HG03280 (cell line): ENCODE data around the gene CLK2.
"Not testable (repeated sequence)": the region's sequence is repeated elsewhere in the genome, so short reads cannot be mapped to it uniquely, and the experiment has no call there.

Experiments used
- ATAC-seq: cut with Tn5 transposase; IDR thresholded peaks from one replicate; pipeline ENCODE4 v1.9.1; 2021; ENCODE audit warnings: mild to moderate bottlenecking, moderate library complexity; ENCODE audit not compliant: unreplicated experiment

Gene CLK2

GRCh38 chr1:155268630-155269029 lies 4.7 kb downstream of the CLK2 start:
- no peak for ATAC-seq

- no peak for ATAC-seq
Observed at GRCh38 chr1:155267373-155267772, 5.9 kb downstream of the CLK2 start.

- no peak for ATAC-seq
Observed at GRCh38 chr1:155266553-155266952, 6.8 kb downstream of the CLK2 start.

- ATAC-seq, result no peak
Observed at GRCh38 chr1:155263067-155263466, 10.2 kb downstream of the CLK2 start.

- ATAC-seq, result peak; percentile 95
Observed at GRCh38 chr1:155261852-155262673, 11.2 kb downstream of the CLK2 start, which contains the start of gene SCAMP3. SCAMP3 (minus strand) TSS chr1:155262360; CDS start chr1:155262151, 209 bp downstream.

GRCh38 chr1:155261493-155261851 lies 11.8 kb downstream of the CLK2 start:
- ATAC-seq, result no peak

GRCh38 chr1:155260276-155260675 lies 13.0 kb downstream of the CLK2 start:
- no peak for ATAC-seq

- ATAC-seq, result no peak
Observed at GRCh38 chr1:155256058-155256852, 17.0 kb downstream of the CLK2 start.

GRCh38 chr1:155255243-155256007 lies 17.9 kb downstream of the CLK2 start, which contains the start of gene ENTREP3:
ENTREP3 (minus strand) TSS chr1:155255483; CDS start chr1:155254877, 606 bp downstream.
- peak; percentile 53 for ATAC-seq

GRCh38 chr1:155254714-155255242 lies 18.5 kb downstream of the CLK2 start:
- no peak for ATAC-seq

GRCh38 chr1:155254228-155254713 lies 19.0 kb downstream of the CLK2 start:
- no peak for ATAC-seq

GRCh38 chr1:155253797-155254196 lies 19.5 kb downstream of the CLK2 start:
- ATAC-seq, result no peak

GRCh38 chr1:155253208-155253607 lies 20.1 kb downstream of the CLK2 start:
- no peak for ATAC-seq

- no peak for ATAC-seq
Observed at GRCh38 chr1:155251566-155251965, 21.7 kb downstream of the CLK2 start.

GRCh38 chr1:155250633-155251449 lies 22.5 kb downstream of the CLK2 start:
- ATAC-seq, result peak; percentile 83

- peak; percentile 4 for ATAC-seq
Observed at GRCh38 chr1:155250246-155250632, 23.1 kb downstream of the CLK2 start.

GRCh38 chr1:155247667-155248553 lies 25.4 kb downstream of the CLK2 start:
- no peak for ATAC-seq

- ATAC-seq, result not testable (repeated sequence)
Observed at GRCh38 chr1:155246796-155247195, 26.5 kb downstream of the CLK2 start.

GRCh38 chr1:155245163-155245524 lies 28.2 kb downstream of the CLK2 start:
- ATAC-seq, result no peak
